ENCODE data around the gene MRPS17.

The MRPS17 gene

DNA sequence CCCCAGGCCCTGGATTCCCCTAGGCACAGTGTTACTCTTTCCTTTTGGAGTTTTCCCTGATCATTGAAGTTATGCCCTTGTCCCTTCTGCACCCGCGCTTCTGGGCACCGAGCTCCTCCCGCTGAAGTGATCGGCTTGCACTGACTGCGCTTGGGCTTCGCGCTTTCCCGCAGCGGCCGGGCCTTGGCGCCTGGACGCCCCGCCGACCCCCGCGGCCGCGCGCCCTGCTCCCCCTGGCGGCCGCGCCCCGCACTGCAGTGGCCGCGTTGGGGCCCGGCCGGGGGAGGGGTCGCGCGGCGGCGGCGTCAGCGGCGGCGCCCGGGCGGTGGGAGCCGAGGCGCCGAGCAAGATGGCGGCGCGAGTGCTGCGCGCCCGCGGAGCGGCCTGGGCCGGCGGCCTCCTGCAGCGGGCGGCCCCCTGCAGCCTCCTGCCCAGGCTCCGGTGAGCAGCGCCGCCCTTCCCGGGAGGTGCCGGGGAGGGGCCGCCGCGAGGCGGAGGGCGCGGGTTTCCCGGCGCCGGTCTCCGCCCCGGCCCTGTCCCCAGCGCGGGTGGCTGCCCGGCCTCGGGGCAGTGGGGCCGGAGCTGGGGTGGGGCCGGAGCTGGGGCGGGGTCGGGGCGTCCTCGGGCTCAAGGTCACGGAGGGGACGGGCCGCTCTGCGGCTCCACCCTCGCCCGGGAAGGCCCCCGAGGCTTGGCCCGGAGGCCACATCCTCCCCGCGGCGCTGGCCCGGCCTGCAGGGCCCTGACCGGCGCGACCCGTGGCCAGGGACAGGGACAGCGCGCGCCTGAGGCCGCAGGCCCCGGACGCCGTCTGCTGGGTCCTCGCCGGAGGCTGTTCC lies 12.8 kb downstream of the MRPS17 start, which contains the start of gene NIPSNAP2:
Gene NIPSNAP2, plus strand, starts transcription at position 325 of the 839 bp plus-strand sequence. Its CDS starts 25 bp downstream, at position 350.
- TF ChIP-seq, protein P1, sequence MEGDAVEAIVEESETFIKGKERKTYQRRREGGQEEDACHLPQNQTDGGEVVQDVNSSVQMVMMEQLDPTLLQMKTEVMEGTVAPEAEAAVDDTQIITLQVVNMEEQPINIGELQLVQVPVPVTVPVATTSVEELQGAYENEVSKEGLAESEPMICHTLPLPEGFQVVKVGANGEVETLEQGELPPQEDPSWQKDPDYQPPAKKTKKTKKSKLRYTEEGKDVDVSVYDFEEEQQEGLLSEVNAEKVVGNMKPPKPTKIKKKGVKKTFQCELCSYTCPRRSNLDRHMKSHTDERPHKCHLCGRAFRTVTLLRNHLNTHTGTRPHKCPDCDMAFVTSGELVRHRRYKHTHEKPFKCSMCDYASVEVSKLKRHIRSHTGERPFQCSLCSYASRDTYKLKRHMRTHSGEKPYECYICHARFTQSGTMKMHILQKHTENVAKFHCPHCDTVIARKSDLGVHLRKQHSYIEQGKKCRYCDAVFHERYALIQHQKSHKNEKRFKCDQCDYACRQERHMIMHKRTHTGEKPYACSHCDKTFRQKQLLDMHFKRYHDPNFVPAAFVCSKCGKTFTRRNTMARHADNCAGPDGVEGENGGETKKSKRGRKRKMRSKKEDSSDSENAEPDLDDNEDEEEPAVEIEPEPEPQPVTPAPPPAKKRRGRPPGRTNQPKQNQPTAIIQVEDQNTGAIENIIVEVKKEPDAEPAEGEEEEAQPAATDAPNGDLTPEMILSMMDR (IDR thresholded peaks at IDR 0.05; ENCODE audit: low read length, missing control alignments): no peak
- DNase-seq (ENCODE audit: low read depth): peak; percentile 55
- peak within 1 kb of the TSS; percentile 67 for H3K4me3 ChIP-seq (replicated peaks; ENCODE audit: low read depth, low read length)

DNA sequence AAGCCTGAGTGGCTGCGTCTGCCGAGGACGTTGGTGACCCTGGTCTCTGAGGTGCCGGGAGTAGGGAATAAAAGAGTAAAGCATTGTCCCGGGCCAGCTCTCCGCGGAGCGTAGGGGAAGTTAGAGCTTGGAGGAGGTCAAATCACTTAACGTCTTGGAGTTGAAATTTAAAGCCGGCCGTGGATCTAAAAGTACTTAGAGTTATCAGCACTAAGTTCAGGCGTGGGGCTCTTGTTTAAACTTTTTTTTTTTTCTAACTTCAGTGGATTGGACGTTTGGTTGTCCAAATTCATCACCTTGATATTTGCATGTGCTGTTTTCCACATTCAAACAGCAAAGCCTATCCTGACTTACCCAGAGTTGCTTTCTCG lies 13.4 kb downstream of the MRPS17 start:
- TF ChIP-seq, protein P1 (IDR thresholded peaks at IDR 0.05; ENCODE audit: low read length, missing control alignments): no peak
- peak overlapping the region; percentile 67 for H3K4me3 ChIP-seq (replicated peaks; ENCODE audit: low read depth, low read length)
- peak; percentile 49 for DNase-seq (ENCODE audit: low read depth)

DNA sequence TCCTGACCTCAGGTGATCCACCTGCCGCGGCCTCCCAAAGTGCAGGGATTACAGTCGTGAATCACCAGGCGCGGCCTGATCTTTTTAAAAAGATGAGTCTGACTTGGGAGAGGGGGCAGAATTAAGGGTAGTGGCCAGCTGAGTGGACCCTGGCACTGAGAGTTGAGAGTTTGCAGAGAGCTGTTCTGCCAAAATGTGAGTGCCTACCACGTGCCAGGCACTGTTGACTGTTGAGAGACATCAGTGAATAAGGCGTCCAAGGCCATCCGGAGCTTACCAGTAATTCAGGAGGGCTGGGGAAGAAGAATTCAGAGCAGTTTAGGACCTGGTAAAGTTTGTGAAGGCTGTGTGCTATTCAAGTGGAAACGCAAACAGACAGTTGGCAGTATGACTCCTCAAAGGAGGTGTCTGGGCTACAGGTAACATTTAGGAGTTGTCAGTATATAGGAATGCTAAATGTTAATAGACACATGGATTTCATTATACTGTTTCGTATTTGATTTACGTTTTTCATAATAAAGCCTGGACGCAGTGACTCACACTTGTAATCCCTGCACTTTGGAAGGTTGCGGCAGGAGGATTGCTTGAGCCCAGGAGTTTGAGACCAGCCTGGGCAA lies 14.2 kb downstream of the MRPS17 start:
- H3K4me3 ChIP-seq (replicated peaks; ENCODE audit: low read depth, low read length): no peak overlapping the region
- DNase-seq (ENCODE audit: low read depth): no peak
- TF ChIP-seq, protein P1 (IDR thresholded peaks at IDR 0.05; ENCODE audit: low read length, missing control alignments): no peak

DNA sequence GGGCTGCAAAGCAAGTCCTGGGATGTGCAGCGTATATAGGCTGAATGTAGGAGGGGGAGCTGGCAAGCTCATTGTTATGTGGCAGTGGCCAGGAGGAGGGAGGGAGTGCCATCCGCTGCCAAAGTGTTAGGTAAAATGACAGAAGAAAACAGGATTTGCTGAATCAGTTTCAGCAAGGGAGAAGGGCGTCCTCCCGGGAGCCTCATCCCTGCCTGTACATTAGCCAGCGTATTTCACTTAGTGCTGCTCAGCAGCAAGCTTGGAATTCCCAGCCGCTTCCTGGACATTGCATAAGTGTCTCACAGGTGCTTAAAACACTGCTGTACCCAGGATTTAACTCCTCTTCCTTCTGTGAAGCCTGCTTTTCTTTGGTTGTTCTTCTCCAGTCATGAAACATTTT lies 15.2 kb downstream of the MRPS17 start:
- TF ChIP-seq, protein P1 (IDR thresholded peaks at IDR 0.05; ENCODE audit: low read length, missing control alignments): no peak
- no peak overlapping the region for H3K4me3 ChIP-seq (replicated peaks; ENCODE audit: low read depth, low read length)
- no peak for DNase-seq (ENCODE audit: low read depth)

DNA sequence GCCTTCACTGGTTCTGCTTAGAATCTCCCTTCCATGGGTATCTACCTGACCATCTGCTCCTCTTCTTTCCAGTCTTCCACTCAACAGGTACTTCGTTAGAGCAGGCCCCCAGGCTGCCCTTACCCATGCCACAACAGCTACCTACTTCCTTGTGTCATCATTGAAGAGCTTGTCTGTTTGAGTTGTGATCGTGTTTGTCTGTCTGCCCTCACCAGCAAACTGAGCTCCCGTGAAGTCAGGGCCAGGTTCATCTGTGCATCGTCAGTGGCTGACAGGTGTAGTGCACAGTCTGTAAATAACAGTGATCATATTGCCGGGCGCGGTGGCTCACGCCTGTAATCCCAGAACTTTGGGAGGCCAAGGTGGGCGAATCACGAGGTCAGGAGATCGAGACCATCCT lies 17.7 kb downstream of the MRPS17 start:
- H3K4me3 ChIP-seq (replicated peaks; ENCODE audit: low read depth, low read length): no peak overlapping the region
- no peak for DNase-seq (ENCODE audit: low read depth)
- TF ChIP-seq, protein P1 (IDR thresholded peaks at IDR 0.05; ENCODE audit: low read length, missing control alignments): no peak

DNA sequence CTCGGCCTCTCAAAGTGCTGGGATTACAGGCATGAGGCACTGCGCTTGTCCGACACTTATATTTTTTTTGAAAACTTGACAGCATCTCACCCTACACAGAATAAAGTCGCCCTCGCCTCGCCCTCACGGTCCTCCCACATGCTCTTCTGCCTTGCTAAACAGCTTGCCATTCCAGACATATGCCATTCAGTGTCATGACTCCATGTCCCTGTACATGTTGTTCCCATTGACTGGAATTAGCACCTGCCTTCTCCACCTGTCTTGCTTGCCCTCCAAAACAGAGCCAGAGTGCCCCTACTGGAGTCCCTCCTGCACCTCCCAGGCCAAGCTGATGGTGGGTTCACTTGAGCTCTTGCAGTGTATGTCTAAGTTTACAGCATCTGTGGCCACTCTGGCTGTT lies 18.9 kb downstream of the MRPS17 start:
- DNase-seq (ENCODE audit: low read depth): no peak
- TF ChIP-seq, protein P1 (IDR thresholded peaks at IDR 0.05; ENCODE audit: low read length, missing control alignments): no peak
- no peak overlapping the region for H3K4me3 ChIP-seq (replicated peaks; ENCODE audit: low read depth, low read length)
